ENCODE measurements around the gene NOTCH2.

Gene NOTCH2

GRCh38 chr1:119898981-119899720, 170.3 kb downstream of the NOTCH2 start:
- no peak for DNase-seq

- no peak for DNase-seq
These were observed 170.9 kb downstream of the NOTCH2 start for GRCh38 chr1:119898530-119898929.

GRCh38 chr1:119896303-119896702, 173.2 kb downstream of the NOTCH2 start, which contains the start of gene ADAM30:
TSS of gene ADAM30 (minus strand) at chr1:119896515. CDS start at chr1:119896336, 179 bp downstream.
- DNase-seq = no peak

GRCh38 chr1:119895102-119895501, 174.4 kb downstream of the NOTCH2 start:
- no peak for DNase-seq

- DNase-seq = no peak
These were observed 175.4 kb downstream of the NOTCH2 start for GRCh38 chr1:119893827-119894700.

GRCh38 chr1:119893238-119893791, 176.1 kb downstream of the NOTCH2 start:
- no peak for DNase-seq

- no peak for DNase-seq
These were observed 178.1 kb downstream of the NOTCH2 start for GRCh38 chr1:119891386-119891785.

- no peak for DNase-seq
These were observed 181.0 kb downstream of the NOTCH2 start for GRCh38 chr1:119888476-119888875.

GRCh38 chr1:119887427-119887826, 182.0 kb downstream of the NOTCH2 start:
- no peak for DNase-seq

GRCh38 chr1:119885903-119886783, 183.3 kb downstream of the NOTCH2 start:
- peak; percentile 58 for DNase-seq

GRCh38 chr1:119884711-119885110, 184.8 kb downstream of the NOTCH2 start:
- no peak for DNase-seq

GRCh38 chr1:119883826-119884225, 185.6 kb downstream of the NOTCH2 start:
- DNase-seq = no peak

GRCh38 chr1:119882132-119883049, 187.1 kb downstream of the NOTCH2 start:
- no peak for DNase-seq

GRCh38 chr1:119879510-119880434, 189.7 kb downstream of the NOTCH2 start:
- no peak for DNase-seq

GRCh38 chr1:119878171-119878570, 191.3 kb downstream of the NOTCH2 start:
- no peak for DNase-seq

GRCh38 chr1:119874186-119874585, 195.3 kb downstream of the NOTCH2 start:
- DNase-seq = no peak

- no peak for DNase-seq
These were observed 196.1 kb downstream of the NOTCH2 start for GRCh38 chr1:119873135-119874015.

- DNase-seq = no peak
These were observed 197.6 kb downstream of the NOTCH2 start for GRCh38 chr1:119871881-119872280.

GRCh38 chr1:119870917-119871596, 198.4 kb downstream of the NOTCH2 start:
- DNase-seq = peak; percentile 69
